Mesothelial cell of epicardium (in vitro differentiated cells): Measurements from ENCODE around the gene MFSD12. TPM values are rescaled to one million over a fixed set of nuclear protein-coding genes. Genes with fewer than 3 reads are reported as not detected.

Experiments
- DNase-seq, 2 experiments: peaks; one replicate each; pipeline ENCODE4 v3.0.0; 2021; ENCODE audit warnings: low spot score in 2 of 2; ENCODE audit not compliant: unreplicated experiment in 2 of 2
- H3K27ac Mint-ChIP-seq: 2 replicates; pipeline ENCODE4 v1.8.0; 2021; ENCODE audit warnings: mixed read lengths
- H3K27me3 Mint-ChIP-seq: 2 replicates; pipeline ENCODE4 v1.8.0; 2021; ENCODE audit warnings: low read depth, mixed read lengths
- H3K36me3 Mint-ChIP-seq: 2 replicates; pipeline ENCODE4 v1.8.0; 2021; ENCODE audit warnings: mixed read lengths
- H3K4me1 Mint-ChIP-seq: 2 replicates; pipeline ENCODE4 v1.8.0; 2021; ENCODE audit warnings: mixed read lengths
- H3K4me3 Mint-ChIP-seq: 2 replicates; pipeline ENCODE4 v1.8.0; 2021; ENCODE audit warnings: mild to moderate bottlenecking, moderate library complexity, mixed read lengths
- H3K9me3 Mint-ChIP-seq: 2 replicates; pipeline ENCODE4 v1.8.0; 2021; ENCODE audit warnings: mixed read lengths
- total RNA-seq: library from RNA; stranded (reverse); gene quantifications from 3 replicates; pipeline ENCODE4 v1.2.1, GENCODE V29; 2021
- TF ChIP-seq, protein P1 (sequence below): fragments of 200-600 bp; sonication (generic); IDR thresholded peaks from one replicate; pipeline ENCODE4 v1.5.0; 2021; ENCODE audit warnings: antibody characterized with exemption; ENCODE audit not compliant: unreplicated experiment

Gene MFSD12
- total RNA-seq, 1 donor from 2014 or later, result 59.5 TPM

DNA sequence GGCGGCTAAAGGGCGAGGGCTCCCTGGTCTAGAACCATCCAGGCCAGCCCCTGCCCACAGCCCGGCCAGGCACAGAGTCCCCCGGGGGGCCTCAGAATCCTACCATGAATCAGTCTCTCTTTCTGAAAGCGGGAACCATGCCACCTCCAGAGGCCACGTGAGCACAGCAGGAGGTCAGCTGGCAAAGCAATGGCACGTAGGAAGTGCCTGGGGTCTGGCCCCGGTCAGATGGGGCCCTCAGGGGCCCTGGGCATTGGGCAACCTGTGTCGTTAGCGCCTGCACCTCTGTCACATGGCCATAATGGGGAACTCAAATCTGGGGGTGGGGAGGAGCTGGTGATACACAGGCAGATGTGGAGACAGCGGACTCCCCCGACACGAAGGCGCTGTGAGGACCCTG is 8.8 kb downstream of the MFSD12 start:
- Mint-ChIP-seq H3K9me3 (no peaks in the 10 kb centered on the region), H3K4me1 (no peaks in the 10 kb centered on the region), H3K27ac (no peak overlapping the region), H3K4me3 (no peak overlapping the region), H3K27me3 (no peaks in the 10 kb centered on the region), H3K36me3 (peaks cover 2% of the 10 kb centered on the region)
- no peak for DNase-seq
- TF ChIP-seq, protein P1, sequence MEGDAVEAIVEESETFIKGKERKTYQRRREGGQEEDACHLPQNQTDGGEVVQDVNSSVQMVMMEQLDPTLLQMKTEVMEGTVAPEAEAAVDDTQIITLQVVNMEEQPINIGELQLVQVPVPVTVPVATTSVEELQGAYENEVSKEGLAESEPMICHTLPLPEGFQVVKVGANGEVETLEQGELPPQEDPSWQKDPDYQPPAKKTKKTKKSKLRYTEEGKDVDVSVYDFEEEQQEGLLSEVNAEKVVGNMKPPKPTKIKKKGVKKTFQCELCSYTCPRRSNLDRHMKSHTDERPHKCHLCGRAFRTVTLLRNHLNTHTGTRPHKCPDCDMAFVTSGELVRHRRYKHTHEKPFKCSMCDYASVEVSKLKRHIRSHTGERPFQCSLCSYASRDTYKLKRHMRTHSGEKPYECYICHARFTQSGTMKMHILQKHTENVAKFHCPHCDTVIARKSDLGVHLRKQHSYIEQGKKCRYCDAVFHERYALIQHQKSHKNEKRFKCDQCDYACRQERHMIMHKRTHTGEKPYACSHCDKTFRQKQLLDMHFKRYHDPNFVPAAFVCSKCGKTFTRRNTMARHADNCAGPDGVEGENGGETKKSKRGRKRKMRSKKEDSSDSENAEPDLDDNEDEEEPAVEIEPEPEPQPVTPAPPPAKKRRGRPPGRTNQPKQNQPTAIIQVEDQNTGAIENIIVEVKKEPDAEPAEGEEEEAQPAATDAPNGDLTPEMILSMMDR, result no peak

DNA sequence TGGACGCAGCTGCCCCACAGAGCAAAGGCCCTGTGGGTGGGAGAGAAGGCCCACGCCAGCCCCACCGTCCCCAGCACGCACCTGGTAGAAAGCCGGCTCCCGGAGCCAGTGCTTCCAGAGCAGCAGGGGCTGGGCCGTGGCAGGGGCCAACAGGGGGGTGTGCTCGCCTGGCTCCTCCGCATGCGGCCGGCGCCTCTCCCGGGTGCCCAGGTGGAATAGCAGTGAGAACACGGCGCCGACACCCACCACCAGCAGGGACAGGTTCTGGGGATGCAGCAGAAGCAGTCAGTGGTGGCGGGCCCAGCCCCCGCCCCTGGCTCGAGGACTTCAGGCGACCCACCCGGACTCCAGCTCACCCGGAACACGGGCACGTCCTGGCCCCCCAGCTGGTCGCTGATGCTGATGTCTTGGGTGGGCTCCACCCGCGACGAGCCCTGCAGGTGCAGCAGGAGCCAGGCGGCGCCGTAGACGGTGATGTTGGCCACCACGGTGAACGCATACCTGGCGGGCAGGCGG is 9.6 kb downstream of the MFSD12 start:
- TF ChIP-seq, protein P1, result no peak
- no peak for DNase-seq
- Mint-ChIP-seq H3K9me3 (no peaks in the 10 kb centered on the region), H3K27ac (no peak overlapping the region), H3K27me3 (no peaks in the 10 kb centered on the region), H3K4me1 (no peaks in the 10 kb centered on the region), H3K36me3 (peaks cover 2% of the 10 kb centered on the region), H3K4me3 (no peak overlapping the region)

DNA sequence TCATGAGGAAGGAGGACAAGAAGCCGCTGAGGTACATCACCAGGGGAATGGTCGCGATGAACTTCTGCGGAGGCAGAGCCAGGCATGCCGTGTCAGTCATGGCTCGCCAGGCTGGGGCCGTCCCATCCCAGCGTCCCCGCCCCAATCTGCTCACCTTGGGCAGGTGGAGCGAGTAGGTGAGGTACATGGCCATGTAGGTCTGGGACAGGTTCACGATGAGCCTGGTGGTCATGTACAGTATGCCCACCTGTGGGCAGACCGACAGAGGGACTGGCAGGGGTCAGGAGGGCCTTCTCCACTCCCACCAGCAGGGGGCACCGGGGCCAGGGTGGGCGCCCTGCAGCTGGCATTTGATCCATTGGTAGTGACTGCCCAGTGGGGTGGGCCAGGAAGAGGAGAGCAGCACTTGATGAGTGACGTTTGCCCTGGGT is 10.1 kb downstream of the MFSD12 start:
- no peak for DNase-seq
- Mint-ChIP-seq H3K4me3 (no peak overlapping the region), H3K27ac (no peak overlapping the region), H3K4me1 (no peaks in the 10 kb centered on the region), H3K27me3 (no peaks in the 10 kb centered on the region), H3K9me3 (no peaks in the 10 kb centered on the region), H3K36me3 (peaks cover 2% of the 10 kb centered on the region)
- TF ChIP-seq, protein P1, result peak; percentile 60

DNA sequence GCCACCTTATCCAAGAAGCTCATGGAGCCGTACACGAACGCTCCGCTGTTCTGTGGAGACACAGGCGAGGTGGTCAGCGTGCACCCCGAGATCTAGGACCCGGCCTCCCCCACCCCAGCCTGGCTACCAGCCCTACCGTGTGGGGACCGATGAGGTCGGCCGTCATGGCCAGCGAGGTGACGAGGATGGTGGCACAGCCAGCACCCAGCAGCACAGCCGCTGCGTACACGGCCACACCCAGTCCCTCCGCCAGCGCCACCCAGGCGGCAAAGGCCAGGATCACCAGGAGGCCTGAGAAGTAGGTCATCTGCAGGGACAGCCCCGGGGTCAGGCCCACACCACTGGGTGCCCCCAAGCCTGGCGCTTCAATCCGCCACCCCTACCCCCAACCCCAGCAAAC is 11.3 kb downstream of the MFSD12 start:
- TF ChIP-seq, protein P1, result no peak
- Mint-ChIP-seq H3K36me3 (peaks cover 2% of the 10 kb centered on the region), H3K4me1 (no peaks in the 10 kb centered on the region), H3K4me3 (no peak overlapping the region), H3K27me3 (no peaks in the 10 kb centered on the region), H3K27ac (no peak overlapping the region), H3K9me3 (no peaks in the 10 kb centered on the region)
- DNase-seq, result no peak

- Mint-ChIP-seq H3K4me1 (no peaks in the 10 kb centered on the region), H3K36me3 (peaks cover 2% of the 10 kb centered on the region), H3K27ac (no peak overlapping the region), H3K9me3 (no peaks in the 10 kb centered on the region), H3K4me3 (no peak overlapping the region), H3K27me3 (no peaks in the 10 kb centered on the region)
- DNase-seq, result no peak
- TF ChIP-seq, protein P1, result no peak
Observed at GRCh38 chr19:3545669-3546034, 11.7 kb downstream of the MFSD12 start.
